ENCODE results near the gene AMPD2. TPM values are rescaled to one million over a fixed set of nuclear protein-coding genes. Genes with fewer than 3 reads are reported as not detected.
A peak's percentile ranks its signal among the peaks of the same experiment; 100 is the strongest.

Gene AMPD2
- total and polyA plus RNA-seq, 2 of the 8 experiments (the other 6 are each of a cell fraction or from before 2014, with no cell fraction given) = 37.2 to 67.7 TPM

- H3K14ac ChIP-seq (ENCODE audit: insufficient read length) = no peak overlapping the region
- no peak overlapping the region for H4K91ac ChIP-seq (replicated peaks; ENCODE audit: insufficient read length, low read length)
- TF ChIP-seq SIN3A (conservative IDR thresholded peaks at IDR 0.05 in 1 of 2, IDR thresholded peaks at IDR 0.05 in 1 of 2; ENCODE audit: low read depth in 1 of 2, low read length in 2 of 2) = peak in 1 of 2 experiments; percentile 83; a peak in 2 of 4 replicates
- TF ChIP-seq CTCF (IDR thresholded peaks at IDR 0.05; ENCODE audit: control extremely low read depth in 1 of 3, insufficient read depth in 1 of 3, low read depth in 1 of 3, low read length in 3 of 3) = no peak
- TF ChIP-seq SP1 (IDR thresholded peaks at IDR 0.05; ENCODE audit: low read depth, low read length) = 0 out of 2 replicates have a peak, but pooled peaks have one; percentile 26
- H3K4me1 ChIP-seq (replicated peaks in 1 of 4; ENCODE audit: control insufficient read depth in 3 of 4, insufficient read depth in 4 of 4, low read length in 3 of 4) = peaks cover 4 to 25% (median 12%) of the 10 kb centered on the region in 4 experiments
- no peak overlapping the region for H3K4ac ChIP-seq (replicated peaks; ENCODE audit: insufficient read length, low read depth, low read length)
- no peak overlapping the region for H4K5ac ChIP-seq (ENCODE audit: insufficient read length, low read depth, low read length)
- no peaks in the 10 kb centered on the region; a peak in 2 of 8 replicates for H3K36me3 ChIP-seq (ENCODE audit: control insufficient read depth in 2 of 4, insufficient read depth in 4 of 4, low read length in 3 of 4)
- H3K23me2 ChIP-seq (ENCODE audit: low read depth, low read length) = peaks cover 16% of the 10 kb centered on the region
- no peak overlapping the region for H2BK12ac ChIP-seq (ENCODE audit: low read depth, low read length)
- H3K4me3 ChIP-seq (ENCODE audit: extremely low read depth in 1 of 4, insufficient read depth in 2 of 4, low read depth in 3 of 4, low read length in 4 of 4) = peak overlapping the region; percentile 69 to 85 (median 78)
- no peak overlapping the region for H3K18ac ChIP-seq (ENCODE audit: extremely low read depth, low read length)
- CTCF ChIA-PET (ENCODE audit: partially characterized antibody) = interaction anchor here (0.7 to 1.7 kb wide), 10 partner anchors 10 to 338 kb away, joined by 3 to 9 read pairs (median 4); partner anchors contain the start of gene PSRC1
- no peak overlapping the region for H2AK5ac ChIP-seq (ENCODE audit: low read depth, low read length)
- H2BK5ac ChIP-seq (ENCODE audit: low read depth, low read length) = peak overlapping the region; percentile 86; the same call in 1 of the 2 replicates
- no peak overlapping the region for H3K23ac ChIP-seq (ENCODE audit: insufficient read length)
- peak overlapping the region in 1 of 4 experiments; percentile 62; a peak in 2 of 7 replicates for H3K9ac ChIP-seq (replicated peaks in 1 of 4; ENCODE audit: extremely low read depth in 1 of 4, low read depth in 3 of 4, low read length in 3 of 4)
- H3K4me2 ChIP-seq (ENCODE audit: insufficient read depth in 1 of 2, low read depth in 2 of 2, low read length in 2 of 2) = peak overlapping the region; percentile 91 to 94
- DNase-seq (ENCODE audit: low read depth in 1 of 2, low spot score in 2 of 2) (peak in 1 of 2 experiments; percentile 89), FAIRE-seq (no peak)
- no peak overlapping the region for H2BK15ac ChIP-seq (ENCODE audit: low read length)
- H2BK120ac ChIP-seq (replicated peaks; ENCODE audit: low read depth, low read length) = no peak overlapping the region
- no peaks in the 10 kb centered on the region for H3K9me3 ChIP-seq (ENCODE audit: insufficient read depth in 2 of 2, low read depth in 1 of 2, low read length in 1 of 2)
- WGBS, 2 experiments (ENCODE audit: extremely low coverage in 1 of 2, insufficient coverage in 1 of 2, insufficient read length in 1 of 2, insufficient replicate concordance in 2 of 2, low coverage in 1 of 2, low lambda C conversion rate in 2 of 2, missing lambda C conversion rate in 1 of 2) = 4% methylated on average over 17 of the region's 18 CpGs; no CpG with 5 or more reads in 1 of the 2 experiments
- peaks cover 0 to 37% of the 10 kb centered on the region in 2 experiments; a peak in 2 of 4 replicates for H3K79me2 ChIP-seq (ENCODE audit: control insufficient read depth in 1 of 2, insufficient read depth in 2 of 2, low read length in 2 of 2)
- H2BK20ac ChIP-seq (ENCODE audit: low read length) = no peak overlapping the region
- no peak overlapping the region for H2AFZ ChIP-seq (ENCODE audit: low read length)
- POLR2A ChIA-PET (ENCODE audit: partially characterized antibody) = interaction anchor here (0.8 to 2.5 kb wide), 9 partner anchors 9 to 75 kb away, joined by 3 to 18 read pairs (median 5); partner anchors contain the start of gene GNAI3
- no peak overlapping the region for H3K27ac ChIP-seq (ENCODE audit: low read depth, low read length)
- peaks cover 17% of the 10 kb centered on the region for H3K79me1 ChIP-seq (ENCODE audit: low read depth, low read length)
- no peak overlapping the region for H4K8ac ChIP-seq (ENCODE audit: extremely low read depth, insufficient read depth, low read length)
- H3K27me3 ChIP-seq (replicated peaks in 1 of 4; ENCODE audit: control insufficient read depth in 3 of 4, extremely low read depth in 1 of 4, insufficient read depth in 3 of 4, low read length in 3 of 4) = no peaks in the 10 kb centered on the region
- H3K56ac ChIP-seq (replicated peaks; ENCODE audit: insufficient read length, low read depth, low read length) = no peak overlapping the region
- H4K20me1 ChIP-seq (replicated peaks in 1 of 2; ENCODE audit: control insufficient read depth in 1 of 2, insufficient read depth in 2 of 2, low read length in 2 of 2) = peaks cover 5 to 25% of the 10 kb centered on the region in 2 experiments
Observed at GRCh38 chr1:109620841-109621286, 1.2 kb downstream of the AMPD2 start.

All from H1 (cell line).